Choroid plexus epithelial cell (primary cell): ENCODE data around the gene ACAN.

Source experiments
- DNase-seq: peaks from one replicate; pipeline ENCODE4 v3.0.0-alpha.2; 2010; ENCODE audit warnings: low read depth
- H3K4me3 ChIP-seq: 2 replicates; pipeline ENCODE4 v1.5.1; 2011; ENCODE audit warnings: low read depth, mild to moderate bottlenecking, control low read depth, low read length, moderate library complexity
- TF ChIP-seq, protein P1 (sequence below): conservative IDR thresholded peaks from 2 replicates; pipeline ENCODE4 v1.5.1; 2011; ENCODE audit warnings: low read depth, mild to moderate bottlenecking, control low read depth, inconsistent platforms, low read length, moderate library complexity

The ACAN gene

DNA sequence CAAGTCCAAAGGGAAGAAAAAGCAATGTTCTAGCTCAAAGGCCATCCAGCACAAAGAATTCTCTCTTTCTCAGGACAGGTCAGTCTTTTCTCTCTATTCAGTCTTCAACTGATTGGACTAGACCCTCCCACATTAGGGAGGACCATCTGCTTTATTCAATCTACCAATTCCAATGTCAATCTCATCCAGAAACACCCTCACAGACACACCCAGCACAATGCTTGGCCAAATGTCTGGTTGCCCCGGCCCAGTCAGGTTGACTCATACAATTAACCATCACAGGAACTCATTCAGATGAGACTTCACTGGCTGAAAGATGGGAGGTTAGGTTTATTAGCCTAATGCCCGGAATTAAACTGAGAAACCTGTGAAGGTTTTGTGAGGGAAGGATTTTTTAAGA lies 32.4 kb downstream of the ACAN start:
- no peak for DNase-seq
- TF ChIP-seq, protein P1, sequence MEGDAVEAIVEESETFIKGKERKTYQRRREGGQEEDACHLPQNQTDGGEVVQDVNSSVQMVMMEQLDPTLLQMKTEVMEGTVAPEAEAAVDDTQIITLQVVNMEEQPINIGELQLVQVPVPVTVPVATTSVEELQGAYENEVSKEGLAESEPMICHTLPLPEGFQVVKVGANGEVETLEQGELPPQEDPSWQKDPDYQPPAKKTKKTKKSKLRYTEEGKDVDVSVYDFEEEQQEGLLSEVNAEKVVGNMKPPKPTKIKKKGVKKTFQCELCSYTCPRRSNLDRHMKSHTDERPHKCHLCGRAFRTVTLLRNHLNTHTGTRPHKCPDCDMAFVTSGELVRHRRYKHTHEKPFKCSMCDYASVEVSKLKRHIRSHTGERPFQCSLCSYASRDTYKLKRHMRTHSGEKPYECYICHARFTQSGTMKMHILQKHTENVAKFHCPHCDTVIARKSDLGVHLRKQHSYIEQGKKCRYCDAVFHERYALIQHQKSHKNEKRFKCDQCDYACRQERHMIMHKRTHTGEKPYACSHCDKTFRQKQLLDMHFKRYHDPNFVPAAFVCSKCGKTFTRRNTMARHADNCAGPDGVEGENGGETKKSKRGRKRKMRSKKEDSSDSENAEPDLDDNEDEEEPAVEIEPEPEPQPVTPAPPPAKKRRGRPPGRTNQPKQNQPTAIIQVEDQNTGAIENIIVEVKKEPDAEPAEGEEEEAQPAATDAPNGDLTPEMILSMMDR: no peak
- no peak overlapping the region for H3K4me3 ChIP-seq

DNA sequence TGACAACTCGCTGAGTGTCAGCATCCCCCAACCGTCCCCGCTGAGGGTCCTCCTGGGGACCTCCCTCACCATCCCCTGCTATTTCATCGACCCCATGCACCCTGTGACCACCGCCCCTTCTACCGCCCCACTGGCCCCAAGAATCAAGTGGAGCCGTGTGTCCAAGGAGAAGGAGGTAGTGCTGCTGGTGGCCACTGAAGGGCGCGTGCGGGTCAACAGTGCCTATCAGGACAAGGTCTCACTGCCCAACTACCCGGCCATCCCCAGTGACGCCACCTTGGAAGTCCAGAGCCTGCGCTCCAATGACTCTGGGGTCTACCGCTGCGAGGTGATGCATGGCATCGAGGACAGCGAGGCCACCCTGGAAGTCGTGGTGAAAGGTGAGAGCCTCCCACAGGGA lies 35.4 kb downstream of the ACAN start:
- no peak for DNase-seq
- no peak overlapping the region for H3K4me3 ChIP-seq
- TF ChIP-seq, protein P1: no peak

DNA sequence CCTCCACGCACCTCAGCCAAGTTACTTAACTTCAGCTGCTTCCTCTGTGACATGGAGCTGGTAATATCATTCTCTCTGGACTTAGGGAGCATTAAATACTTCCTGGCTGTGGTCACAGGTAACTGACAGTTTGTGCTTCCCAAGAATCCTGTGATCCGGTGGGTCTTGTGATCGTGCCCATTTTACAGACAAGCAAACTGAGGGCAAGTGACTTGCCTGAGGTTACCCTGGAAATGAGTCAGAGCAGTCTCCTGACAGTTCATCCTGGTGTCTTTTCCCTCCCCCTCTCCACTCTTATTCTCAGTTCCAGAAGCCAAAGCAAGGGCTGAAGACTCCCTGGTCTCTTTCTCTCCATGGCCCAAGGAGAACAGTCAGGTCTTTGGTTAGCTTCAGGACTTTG lies 35.9 kb downstream of the ACAN start:
- H3K4me3 ChIP-seq: no peak overlapping the region
- TF ChIP-seq, protein P1: no peak
- DNase-seq: no peak

DNA sequence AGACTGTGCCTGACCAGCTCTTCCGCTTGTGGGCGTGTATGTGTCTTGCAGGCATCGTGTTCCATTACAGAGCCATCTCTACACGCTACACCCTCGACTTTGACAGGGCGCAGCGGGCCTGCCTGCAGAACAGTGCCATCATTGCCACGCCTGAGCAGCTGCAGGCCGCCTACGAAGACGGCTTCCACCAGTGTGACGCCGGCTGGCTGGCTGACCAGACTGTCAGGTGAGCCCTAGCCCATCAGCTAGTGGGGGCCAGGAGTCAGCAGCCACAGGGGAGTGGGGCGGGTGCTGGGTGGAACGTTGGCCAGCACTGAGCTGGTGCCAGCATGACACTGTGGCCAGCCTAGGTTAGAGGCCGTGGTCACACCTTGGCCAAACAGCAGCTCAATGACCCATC lies 36.7 kb downstream of the ACAN start:
- DNase-seq: no peak
- TF ChIP-seq, protein P1: no peak
- no peak overlapping the region for H3K4me3 ChIP-seq

DNA sequence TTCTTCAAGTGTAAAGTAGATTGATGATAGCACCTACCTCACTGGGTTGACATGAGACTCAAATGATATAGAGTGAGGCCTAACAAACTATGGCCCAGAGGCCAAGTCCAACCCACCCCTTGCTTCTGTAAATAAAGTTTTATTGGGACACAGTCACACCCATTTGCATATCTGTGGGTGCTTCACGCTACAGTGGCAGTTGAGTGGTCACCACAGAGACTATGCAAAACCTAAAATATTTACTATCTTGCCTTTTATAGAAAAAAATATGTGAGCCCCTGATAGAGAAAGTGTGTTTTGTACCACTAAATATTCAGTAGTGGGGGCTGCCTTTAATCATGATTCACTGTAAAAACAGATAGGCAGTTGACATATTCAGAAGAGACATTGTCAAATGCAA lies 38.0 kb downstream of the ACAN start:
- TF ChIP-seq, protein P1: no peak
- H3K4me3 ChIP-seq: no peak overlapping the region
- DNase-seq: no peak

DNA sequence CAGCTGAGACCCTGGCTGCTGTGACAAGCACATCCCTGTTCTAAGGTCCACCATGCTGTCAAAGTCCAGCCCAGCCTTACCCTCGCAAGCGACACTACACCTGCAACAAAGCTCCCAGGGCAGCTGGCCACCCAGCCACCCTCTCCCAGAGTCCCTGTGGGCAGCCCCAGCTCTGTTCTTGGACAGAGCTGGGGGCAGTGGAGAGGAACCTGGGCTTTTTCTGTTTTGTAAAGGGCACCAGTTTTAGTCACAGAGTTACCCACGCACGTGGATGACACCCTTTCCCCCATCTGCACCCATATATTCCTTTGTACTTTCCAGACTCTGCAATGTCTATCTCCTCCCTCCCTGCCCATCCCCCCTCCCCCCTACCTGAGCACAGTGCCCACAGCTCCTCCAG lies 38.9 kb downstream of the ACAN start:
- TF ChIP-seq, protein P1: no peak
- DNase-seq: no peak

DNA sequence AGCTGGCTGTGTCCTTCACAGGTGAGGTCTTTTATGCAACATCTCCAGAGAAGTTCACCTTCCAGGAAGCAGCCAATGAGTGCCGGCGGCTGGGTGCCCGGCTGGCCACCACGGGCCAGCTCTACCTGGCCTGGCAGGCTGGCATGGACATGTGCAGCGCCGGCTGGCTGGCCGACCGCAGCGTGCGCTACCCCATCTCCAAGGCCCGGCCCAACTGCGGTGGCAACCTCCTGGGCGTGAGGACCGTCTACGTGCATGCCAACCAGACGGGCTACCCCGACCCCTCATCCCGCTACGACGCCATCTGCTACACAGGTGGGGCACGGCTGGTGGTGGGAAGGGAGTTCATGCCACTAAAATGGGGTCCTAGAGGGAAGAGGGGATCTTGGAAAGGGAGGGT lies 40.1 kb downstream of the ACAN start:
- H3K4me3 ChIP-seq: no peak overlapping the region
- TF ChIP-seq, protein P1: no peak
- DNase-seq: no peak

More for the DNA sequence above, 38.9 kb downstream of the ACAN start:
- H3K4me3 ChIP-seq: no peak overlapping the region
